ENCODE results near the gene RUNX2.
A peak's percentile ranks its signal among the peaks of the same experiment; 100 is the strongest.

The RUNX2 gene

DNA sequence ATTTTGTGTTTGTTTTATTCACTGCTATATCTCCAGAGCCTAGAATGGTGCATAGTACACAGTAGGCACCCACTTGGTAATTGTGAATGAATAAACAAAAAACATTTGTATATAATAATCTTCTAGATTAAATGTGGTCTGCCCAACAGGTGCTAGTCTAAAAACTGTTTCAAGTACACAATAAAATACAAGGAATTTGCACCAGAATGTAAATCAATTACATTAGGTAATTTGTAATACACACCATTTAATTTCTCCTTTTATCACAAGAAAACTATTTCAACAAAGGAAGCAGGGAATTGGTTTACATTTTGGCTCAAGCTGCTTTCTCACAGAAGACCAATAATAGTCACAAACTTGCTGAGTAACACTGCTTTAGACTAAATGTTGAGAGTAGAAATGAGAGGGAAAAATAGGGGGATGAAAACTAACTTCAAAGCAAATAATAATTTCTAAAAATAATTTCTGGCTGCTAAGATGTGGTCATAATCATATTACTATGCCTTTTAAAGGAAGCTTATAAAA is 22.1 kb downstream of the RUNX2 start:
- TF ChIP-seq ZNF354C (tag by site-specific recombination; IDR thresholded peaks at IDR 0.05; ENCODE audit: borderline replicate concordance, low read depth): no peak
- TF ChIP-seq MZF1 (tag by site-specific recombination; IDR thresholded peaks at IDR 0.05; ENCODE audit: borderline replicate concordance): no peak
- TF ChIP-seq SCRT2 (tag by site-specific recombination; IDR thresholded peaks at IDR 0.05): peak; percentile 49; the same call in 1 of the 2 replicates
- TF ChIP-seq ZNF843 (tag by site-specific recombination; IDR thresholded peaks at IDR 0.05): peak; percentile 36; the same call in 1 of the 2 replicates
- TF ChIP-seq ZNF426 (tag by site-specific recombination; IDR thresholded peaks at IDR 0.05): no peak
- TF ChIP-seq ZNF211 (tag by site-specific recombination; IDR thresholded peaks at IDR 0.05; ENCODE audit: low read depth): no peak
- TF ChIP-seq ZSCAN23 (tag by site-specific recombination; IDR thresholded peaks at IDR 0.05): no peak
- TF ChIP-seq, protein P1, sequence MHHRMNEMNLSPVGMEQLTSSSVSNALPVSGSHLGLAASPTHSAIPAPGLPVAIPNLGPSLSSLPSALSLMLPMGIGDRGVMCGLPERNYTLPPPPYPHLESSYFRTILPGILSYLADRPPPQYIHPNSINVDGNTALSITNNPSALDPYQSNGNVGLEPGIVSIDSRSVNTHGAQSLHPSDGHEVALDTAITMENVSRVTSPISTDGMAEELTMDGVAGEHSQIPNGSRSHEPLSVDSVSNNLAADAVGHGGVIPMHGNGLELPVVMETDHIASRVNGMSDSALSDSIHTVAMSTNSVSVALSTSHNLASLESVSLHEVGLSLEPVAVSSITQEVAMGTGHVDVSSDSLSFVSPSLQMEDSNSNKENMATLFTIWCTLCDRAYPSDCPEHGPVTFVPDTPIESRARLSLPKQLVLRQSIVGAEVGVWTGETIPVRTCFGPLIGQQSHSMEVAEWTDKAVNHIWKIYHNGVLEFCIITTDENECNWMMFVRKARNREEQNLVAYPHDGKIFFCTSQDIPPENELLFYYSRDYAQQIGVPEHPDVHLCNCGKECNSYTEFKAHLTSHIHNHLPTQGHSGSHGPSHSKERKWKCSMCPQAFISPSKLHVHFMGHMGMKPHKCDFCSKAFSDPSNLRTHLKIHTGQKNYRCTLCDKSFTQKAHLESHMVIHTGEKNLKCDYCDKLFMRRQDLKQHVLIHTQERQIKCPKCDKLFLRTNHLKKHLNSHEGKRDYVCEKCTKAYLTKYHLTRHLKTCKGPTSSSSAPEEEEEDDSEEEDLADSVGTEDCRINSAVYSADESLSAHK (tag by site-specific recombination; IDR thresholded peaks at IDR 0.05): peak; percentile 76; the same call in 1 of the 2 replicates
- no peak for TF ChIP-seq BCL11A (tag by site-specific recombination; IDR thresholded peaks at IDR 0.05; ENCODE audit: low read depth)
- TF ChIP-seq, protein P2, sequence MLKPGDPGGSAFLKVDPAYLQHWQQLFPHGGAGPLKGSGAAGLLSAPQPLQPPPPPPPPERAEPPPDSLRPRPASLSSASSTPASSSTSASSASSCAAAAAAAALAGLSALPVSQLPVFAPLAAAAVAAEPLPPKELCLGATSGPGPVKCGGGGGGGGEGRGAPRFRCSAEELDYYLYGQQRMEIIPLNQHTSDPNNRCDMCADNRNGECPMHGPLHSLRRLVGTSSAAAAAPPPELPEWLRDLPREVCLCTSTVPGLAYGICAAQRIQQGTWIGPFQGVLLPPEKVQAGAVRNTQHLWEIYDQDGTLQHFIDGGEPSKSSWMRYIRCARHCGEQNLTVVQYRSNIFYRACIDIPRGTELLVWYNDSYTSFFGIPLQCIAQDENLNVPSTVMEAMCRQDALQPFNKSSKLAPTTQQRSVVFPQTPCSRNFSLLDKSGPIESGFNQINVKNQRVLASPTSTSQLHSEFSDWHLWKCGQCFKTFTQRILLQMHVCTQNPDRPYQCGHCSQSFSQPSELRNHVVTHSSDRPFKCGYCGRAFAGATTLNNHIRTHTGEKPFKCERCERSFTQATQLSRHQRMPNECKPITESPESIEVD (tag by site-specific recombination; IDR thresholded peaks at IDR 0.05): peak; percentile 83
- Histone ChIP-seq H3K9me3 (ENCODE audit: control insufficient read depth, insufficient read depth, low read depth, low read length) (no peaks in the 10 kb centered on the region), H3K27ac (ENCODE audit: extremely low read depth, low read depth, low read length) (no peak overlapping the region), H3K4me3 (ENCODE audit: low read depth, low read length) (no peak overlapping the region), H3K4me1 (ENCODE audit: control insufficient read depth, insufficient read depth, low read length) (peaks cover 9% of the 10 kb centered on the region), H3K36me3 (ENCODE audit: control insufficient read depth in 2 of 2, insufficient read depth in 1 of 2, low read length in 2 of 2) (peaks cover 0 to 5% of the 10 kb centered on the region in 2 experiments; a peak in 1 of 3 replicates)
- POLR2A ChIA-PET: no interaction called here
- CTCF ChIA-PET: interaction anchor here (1.1 to 1.7 kb wide), 3 partner anchors 15 to 720 kb away, joined by 3 to 7 read pairs (median 3); no protein-coding TSS in a partner anchor

DNA sequence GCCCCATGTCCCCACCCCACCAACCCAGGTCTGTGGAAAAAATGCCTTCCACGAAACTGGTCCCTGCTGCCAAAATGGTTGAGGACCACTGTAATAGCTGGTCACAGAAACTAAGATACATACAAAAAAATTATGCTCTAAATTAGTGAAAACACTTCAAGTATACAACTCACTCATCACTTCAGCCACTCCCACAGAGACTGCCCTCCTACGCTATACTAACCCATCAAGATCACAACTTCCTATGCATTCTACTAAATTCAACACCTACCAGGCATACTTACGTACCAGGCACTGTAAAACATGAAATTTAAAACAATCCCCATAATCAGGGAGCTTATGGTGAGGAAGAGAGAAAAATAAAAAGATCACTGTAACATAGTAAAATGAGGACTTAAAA is 22.9 kb downstream of the RUNX2 start:
- POLR2A ChIA-PET: no interaction called here
- CTCF ChIA-PET: interaction anchor here (0.7 to 1.7 kb wide), 4 partner anchors 10 to 720 kb away, joined by 3 to 7 read pairs (median 3); no protein-coding TSS in a partner anchor
- Histone ChIP-seq H3K9me3 (ENCODE audit: control insufficient read depth, insufficient read depth, low read depth, low read length) (no peaks in the 10 kb centered on the region), H3K4me1 (ENCODE audit: control insufficient read depth, insufficient read depth, low read length) (peaks cover 9% of the 10 kb centered on the region), H3K4me3 (ENCODE audit: low read depth, low read length) (no peak overlapping the region), H3K27ac (ENCODE audit: extremely low read depth, low read depth, low read length) (no peak overlapping the region), H3K36me3 (ENCODE audit: control insufficient read depth in 2 of 2, insufficient read depth in 1 of 2, low read length in 2 of 2) (peaks cover 0 to 5% of the 10 kb centered on the region in 2 experiments; a peak in 1 of 3 replicates)
- no peak for TF ChIP-seq KLF10 (tag by site-specific recombination; IDR thresholded peaks at IDR 0.05)
- peak; percentile 65 for TF ChIP-seq ZFHX2 (tag by site-specific recombination; conservative IDR thresholded peaks at IDR 0.05)
- no peak for TF ChIP-seq ZNF623 (tag by site-specific recombination; IDR thresholded peaks at IDR 0.05)
- TF ChIP-seq ZNF560 (tag by site-specific recombination; IDR thresholded peaks at IDR 0.05; ENCODE audit: borderline replicate concordance): no peak
- TF ChIP-seq GLIS1 (tag by site-specific recombination; IDR thresholded peaks at IDR 0.05): no peak
- TF ChIP-seq, protein P3, sequence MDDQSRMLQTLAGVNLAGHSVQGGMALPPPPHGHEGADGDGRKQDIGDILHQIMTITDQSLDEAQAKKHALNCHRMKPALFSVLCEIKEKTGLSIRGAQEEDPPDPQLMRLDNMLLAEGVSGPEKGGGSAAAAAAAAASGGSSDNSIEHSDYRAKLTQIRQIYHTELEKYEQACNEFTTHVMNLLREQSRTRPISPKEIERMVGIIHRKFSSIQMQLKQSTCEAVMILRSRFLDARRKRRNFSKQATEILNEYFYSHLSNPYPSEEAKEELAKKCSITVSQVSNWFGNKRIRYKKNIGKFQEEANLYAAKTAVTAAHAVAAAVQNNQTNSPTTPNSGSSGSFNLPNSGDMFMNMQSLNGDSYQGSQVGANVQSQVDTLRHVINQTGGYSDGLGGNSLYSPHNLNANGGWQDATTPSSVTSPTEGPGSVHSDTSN (CRISPR knock-in tag; IDR thresholded peaks at IDR 0.05): no peak
- TF ChIP-seq IKZF3 (tag by site-specific recombination; IDR thresholded peaks at IDR 0.05): no peak
- no peak for TF ChIP-seq ZNF785 (tag by site-specific recombination; IDR thresholded peaks at IDR 0.05)
- TF ChIP-seq ZNF404 (tag by site-specific recombination; IDR thresholded peaks at IDR 0.05): no peak
- TF ChIP-seq ZNF571 (tag by site-specific recombination; IDR thresholded peaks at IDR 0.05): no peak
- 0 out of 2 replicates have a peak, but pooled peaks have one; percentile 14 for TF ChIP-seq EGR2 (tag by site-specific recombination; IDR thresholded peaks at IDR 0.05; ENCODE audit: low read depth)
- TF ChIP-seq KLF1 (tag by site-specific recombination; IDR thresholded peaks at IDR 0.05): no peak
